Stimulated activated naive B cell treated with anti-CD40 and anti-IgM and Interleukin-4, amounts not matched to agents 10 μg/mL and 1 μg/mL and 100 μg/mL, for 72 hours (primary cell): Measurements from ENCODE around the gene TBX22.
"Not testable (repeated sequence)": the region's sequence is repeated elsewhere in the genome, so short reads cannot be mapped to it uniquely, and the experiment has no call there.

Source experiments
- ATAC-seq, 2 donors: fragments of 150-1000 bp; cut with Tn5 transposase; replicated peaks; 2 replicates each; pipeline ENCODE4 v1.10.0; 2021; ENCODE audit warnings: moderate library complexity in 1 of 2
- DNase-seq: peaks from one replicate; pipeline ENCODE4 v3.0.0; 2021
- H3K27ac Mint-ChIP-seq: one replicate; pipeline ENCODE4 v1.8.0; 2022; ENCODE audit warnings: mild to moderate bottlenecking, mixed read lengths
- H3K27me3 Mint-ChIP-seq, 2 donors: one replicate each; pipeline ENCODE4 v1.8.0; 2022; ENCODE audit warnings: mixed read lengths in 2 of 2
- H3K36me3 Mint-ChIP-seq, 2 donors: one replicate each; pipeline ENCODE4 v1.8.0; 2022; ENCODE audit warnings: mixed read lengths in 2 of 2, mild to moderate bottlenecking in 1 of 2
- H3K4me1 Mint-ChIP-seq, 2 donors: one replicate each; pipeline ENCODE4 v1.8.0; 2022; ENCODE audit warnings: mixed read lengths in 2 of 2, mild to moderate bottlenecking in 1 of 2
- H3K4me3 Mint-ChIP-seq, 2 donors: one replicate each; pipeline ENCODE4 v1.8.0; 2022; ENCODE audit warnings: mild to moderate bottlenecking in 2 of 2, mixed read lengths in 2 of 2, moderate library complexity in 1 of 2
- H3K9me3 Mint-ChIP-seq, 2 donors: one replicate each; pipeline ENCODE4 v1.8.0; 2022; ENCODE audit warnings: mixed read lengths in 2 of 2, mild to moderate bottlenecking in 1 of 2

TBX22 gene

GRCh38 chrX:80014141-80014940 lies at the start of gene TBX22:
TSS of gene TBX22 (plus strand) at chrX:80014753. CDS start at chrX:80022270, 7,517 bp downstream.
- ATAC-seq: no peak
- Mint-ChIP-seq H3K27ac (no peak within 1 kb of the TSS), H3K9me3 (peaks cover 0 to 3% of the 10 kb centered on the region in 2 donors), H3K27me3 (no peaks in the 10 kb centered on the region), H3K36me3 (no peaks in the 10 kb centered on the region), H3K4me3 (no peak within 1 kb of the TSS), H3K4me1 (no peaks in the 10 kb centered on the region)
- no peak for DNase-seq

GRCh38 chrX:79975605-79976004 lies 38.9 kb upstream of the TBX22 start:
- Mint-ChIP-seq H3K27ac (no peak overlapping the region), H3K4me3 (no peak overlapping the region), H3K36me3 (no peaks in the 10 kb centered on the region), H3K27me3 (no peaks in the 10 kb centered on the region), H3K4me1 (no peaks in the 10 kb centered on the region), H3K9me3 (peaks cover 3 to 8% of the 10 kb centered on the region in 2 donors)
- ATAC-seq (no peak), DNase-seq (no peak)

- Mint-ChIP-seq H3K9me3 (peaks cover 0 to 2% of the 10 kb centered on the region in 2 donors), H3K4me1 (no peaks in the 10 kb centered on the region), H3K36me3 (no peaks in the 10 kb centered on the region), H3K27me3 (no peaks in the 10 kb centered on the region), H3K27ac (no peak overlapping the region), H3K4me3 (no peak overlapping the region)
- no peak for ATAC-seq
- no peak for DNase-seq
Observed at GRCh38 chrX:80004458-80004857, 10.1 kb upstream of the TBX22 start.

GRCh38 chrX:80011522-80011921 lies 3.0 kb upstream of the TBX22 start:
- ATAC-seq: no peak
- Mint-ChIP-seq H3K27me3 (no peaks in the 10 kb centered on the region), H3K27ac (no peak overlapping the region), H3K4me1 (no peaks in the 10 kb centered on the region), H3K36me3 (no peaks in the 10 kb centered on the region), H3K4me3 (no peak overlapping the region), H3K9me3 (peaks cover 0 to 5% of the 10 kb centered on the region in 2 donors)
- DNase-seq: no peak

- DNase-seq: no peak
- no peaks in the 10 kb centered on the region for H3K4me1 Mint-ChIP-seq
- no peak overlapping the region for H3K27ac Mint-ChIP-seq
- H3K4me3 Mint-ChIP-seq: no peak overlapping the region
- peaks cover 0 to 3% of the 10 kb centered on the region in 2 donors for H3K9me3 Mint-ChIP-seq
- ATAC-seq: no peak
- H3K27me3 Mint-ChIP-seq: no peaks in the 10 kb centered on the region
- no peaks in the 10 kb centered on the region for H3K36me3 Mint-ChIP-seq
Observed at GRCh38 chrX:80016182-80016581, 1.6 kb downstream of the TBX22 start.

- ATAC-seq: no peak
- H3K36me3 Mint-ChIP-seq: no peaks in the 10 kb centered on the region
Observed at GRCh38 chrX:80021621-80022020, 7.1 kb downstream of the TBX22 start.

GRCh38 chrX:80022363-80023031 lies 7.9 kb downstream of the TBX22 start:
- no peaks in the 10 kb centered on the region for H3K9me3 Mint-ChIP-seq
- no peaks in the 10 kb centered on the region for H3K4me1 Mint-ChIP-seq
- ATAC-seq (no peak), DNase-seq (no peak)
- no peaks in the 10 kb centered on the region for H3K36me3 Mint-ChIP-seq
- H3K27me3 Mint-ChIP-seq: peaks cover 8 to 18% of the 10 kb centered on the region in 2 donors
- no peak overlapping the region for H3K4me3 Mint-ChIP-seq
- H3K27ac Mint-ChIP-seq: no peak overlapping the region

More at GRCh38 chrX:80021621-80022020, 7.1 kb downstream of the TBX22 start:
- H3K27me3 Mint-ChIP-seq: peaks cover 8 to 18% of the 10 kb centered on the region in 2 donors
- H3K27ac Mint-ChIP-seq: no peak overlapping the region
- H3K4me3 Mint-ChIP-seq: no peak overlapping the region
- no peaks in the 10 kb centered on the region for H3K9me3 Mint-ChIP-seq
- DNase-seq: no peak
- H3K4me1 Mint-ChIP-seq: no peaks in the 10 kb centered on the region

- no peaks in the 10 kb centered on the region for H3K9me3 Mint-ChIP-seq
- H3K27ac Mint-ChIP-seq: no peak overlapping the region
- peaks cover 8 to 18% of the 10 kb centered on the region in 2 donors for H3K27me3 Mint-ChIP-seq
- H3K4me1 Mint-ChIP-seq: no peaks in the 10 kb centered on the region
- DNase-seq (no peak), ATAC-seq (no peak)
- no peaks in the 10 kb centered on the region for H3K36me3 Mint-ChIP-seq
- H3K4me3 Mint-ChIP-seq: no peak overlapping the region
Observed at GRCh38 chrX:80026116-80026515, 11.6 kb downstream of the TBX22 start.

GRCh38 chrX:80066156-80066555 lies 51.6 kb downstream of the TBX22 start:
- H3K4me1 Mint-ChIP-seq: not testable (repeated sequence)

GRCh38 chrX:80075625-80076024 lies 61.1 kb downstream of the TBX22 start:
- H3K4me1 Mint-ChIP-seq, ATAC-seq, H3K27ac Mint-ChIP-seq, H3K27me3 Mint-ChIP-seq, H3K36me3 Mint-ChIP-seq, H3K4me3 Mint-ChIP-seq, DNase-seq: not testable (repeated sequence)
- peaks cover 8 to 12% of the 10 kb centered on the region in 2 donors for H3K9me3 Mint-ChIP-seq

More at GRCh38 chrX:80066156-80066555, 51.6 kb downstream of the TBX22 start:
- ATAC-seq, H3K4me3 Mint-ChIP-seq, H3K27me3 Mint-ChIP-seq, DNase-seq, H3K27ac Mint-ChIP-seq, H3K36me3 Mint-ChIP-seq: not testable (repeated sequence)
- peaks cover 5 to 23% of the 10 kb centered on the region in 2 donors for H3K9me3 Mint-ChIP-seq
